COLO829 (cell line): ENCODE data around the gene PLA2R1.

Experiments used
- DNase-seq: peaks from one replicate; pipeline ENCODE4 v3.0.0; 2012; ENCODE audit warnings: low spot score

The PLA2R1 gene

DNA sequence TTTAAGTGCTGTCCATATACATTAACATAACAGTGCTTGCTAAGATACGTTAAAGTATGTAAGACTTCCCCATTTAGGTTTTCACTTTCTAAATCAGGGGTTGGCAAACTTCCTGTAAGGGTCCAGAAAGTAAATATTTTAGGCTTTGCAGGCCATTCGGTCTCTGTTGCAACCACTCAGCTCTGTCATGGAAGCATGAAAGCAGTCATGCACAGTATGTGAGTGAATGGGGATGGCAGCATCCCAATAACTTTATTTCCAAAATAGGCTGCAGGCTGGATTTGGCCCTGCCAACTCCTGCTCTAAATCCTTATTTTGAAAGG lies 128.7 kb downstream of the PLA2R1 start:
- no peak for DNase-seq

GRCh38 chr2:159933040-159933726 lies 129.2 kb downstream of the PLA2R1 start:
- DNase-seq, result no peak

DNA sequence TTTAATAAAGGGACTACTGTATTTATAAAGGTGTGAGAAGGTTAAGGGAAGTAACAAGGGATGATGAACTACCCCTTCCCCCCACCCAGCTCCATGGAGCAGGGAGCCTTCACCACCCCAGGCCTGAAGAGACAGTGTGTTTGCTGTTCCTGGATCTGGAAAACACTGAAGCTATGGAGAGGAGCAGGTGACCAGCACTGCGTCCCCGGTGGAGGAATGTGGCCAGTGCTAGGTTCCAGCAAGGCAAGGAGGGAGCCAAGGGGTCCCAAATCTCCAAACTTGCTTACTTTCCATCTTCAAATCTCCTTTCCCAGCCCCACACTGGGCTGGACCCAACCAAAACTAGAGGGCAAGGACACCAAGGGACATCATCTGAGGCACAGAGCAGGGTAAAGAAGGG lies 135.7 kb downstream of the PLA2R1 start:
- no peak for DNase-seq

DNA sequence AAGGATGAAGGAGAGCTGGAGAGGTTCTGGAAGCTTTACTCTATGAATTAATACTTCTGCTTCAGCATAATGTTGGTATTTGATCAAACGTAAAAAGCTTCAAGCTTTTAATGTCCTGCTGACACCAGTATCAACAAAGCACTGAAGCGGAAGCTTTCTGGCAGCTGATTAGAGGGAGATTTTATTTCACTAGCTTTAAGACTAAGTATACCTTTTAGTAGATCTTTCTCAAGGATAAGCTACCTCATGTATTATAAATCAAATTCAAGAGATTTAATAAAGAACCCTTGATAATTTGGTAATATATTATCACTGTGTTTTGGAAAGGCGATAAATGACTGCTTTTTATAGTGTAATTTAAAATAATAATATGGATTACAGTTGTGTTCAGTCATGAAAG lies 136.4 kb downstream of the PLA2R1 start:
- no peak for DNase-seq

GRCh38 chr2:159922563-159922962 lies 139.9 kb downstream of the PLA2R1 start:
- no peak for DNase-seq

DNA sequence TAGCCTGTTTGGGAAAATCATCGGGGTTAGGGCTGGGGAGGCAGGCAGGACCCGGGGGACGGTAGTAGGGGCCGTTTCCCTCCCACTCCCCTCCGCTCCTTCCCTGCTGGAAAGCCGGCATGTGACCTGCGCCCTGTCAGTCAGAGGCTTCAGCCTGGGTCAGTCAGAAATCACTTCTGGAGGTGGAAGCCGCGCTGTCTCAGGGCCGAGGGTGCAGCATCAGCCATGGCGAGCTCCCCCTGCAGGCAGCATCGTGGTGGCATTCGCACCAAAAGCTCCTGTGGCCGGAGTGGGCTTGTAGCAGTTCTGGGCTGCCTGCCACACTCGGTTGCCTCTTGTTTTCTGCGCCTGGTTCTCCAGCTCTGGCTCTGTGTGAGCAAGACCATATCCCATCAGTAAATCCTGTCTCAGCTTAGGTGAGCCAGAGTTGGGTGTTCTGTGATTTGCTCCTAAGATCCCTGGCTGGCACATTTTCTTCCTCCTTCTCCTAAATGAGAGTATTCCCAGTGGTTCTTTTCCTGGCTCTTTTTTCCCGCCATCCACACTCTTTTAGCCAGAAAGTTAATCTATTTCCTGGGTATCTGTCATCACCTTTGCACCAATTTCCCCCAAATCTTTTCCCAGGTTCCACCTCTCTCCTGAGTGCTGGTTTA lies 140.5 kb downstream of the PLA2R1 start:
- DNase-seq, result peak; percentile 28

DNA sequence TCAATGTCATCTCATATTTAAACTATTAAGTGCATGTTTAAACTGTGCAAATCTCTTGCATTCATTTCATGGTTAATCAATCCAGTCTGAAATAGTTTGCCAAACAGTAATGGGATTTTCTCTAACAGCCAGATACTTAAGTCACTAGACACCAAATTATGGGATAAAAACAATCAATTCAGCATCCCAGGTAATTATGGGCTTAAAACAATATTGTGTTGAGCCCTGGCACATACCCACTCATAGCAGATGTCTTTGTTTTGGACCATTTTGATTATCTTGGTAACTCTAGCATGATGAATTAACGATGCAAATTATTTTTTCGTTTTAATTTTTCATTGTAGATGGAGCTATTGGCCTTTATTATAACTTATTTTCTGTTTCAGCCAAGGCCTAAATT lies 145.9 kb downstream of the PLA2R1 start:
- no peak for DNase-seq

DNA sequence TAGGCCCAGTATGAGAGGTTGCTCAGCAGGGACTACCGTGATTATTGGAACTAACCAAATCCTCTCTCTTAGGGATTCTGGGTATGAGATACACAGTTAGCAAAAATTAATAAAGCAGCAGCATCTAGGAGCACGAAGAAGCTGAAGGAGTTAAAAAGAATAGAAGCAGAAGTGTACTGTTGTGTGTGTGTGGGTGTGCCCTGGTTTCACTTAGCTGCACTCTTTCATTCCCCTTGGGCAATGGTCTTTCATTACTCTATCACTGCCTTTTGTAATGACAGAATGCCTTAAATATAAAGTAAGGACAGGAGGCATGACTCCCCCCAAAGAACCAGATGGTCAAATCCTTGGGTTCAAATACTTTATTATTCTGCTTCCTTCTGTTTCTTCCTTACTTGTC lies 148.5 kb downstream of the PLA2R1 start:
- DNase-seq, result no peak

GRCh38 chr2:159912580-159912979 lies 149.8 kb downstream of the PLA2R1 start:
- DNase-seq, result no peak

DNA sequence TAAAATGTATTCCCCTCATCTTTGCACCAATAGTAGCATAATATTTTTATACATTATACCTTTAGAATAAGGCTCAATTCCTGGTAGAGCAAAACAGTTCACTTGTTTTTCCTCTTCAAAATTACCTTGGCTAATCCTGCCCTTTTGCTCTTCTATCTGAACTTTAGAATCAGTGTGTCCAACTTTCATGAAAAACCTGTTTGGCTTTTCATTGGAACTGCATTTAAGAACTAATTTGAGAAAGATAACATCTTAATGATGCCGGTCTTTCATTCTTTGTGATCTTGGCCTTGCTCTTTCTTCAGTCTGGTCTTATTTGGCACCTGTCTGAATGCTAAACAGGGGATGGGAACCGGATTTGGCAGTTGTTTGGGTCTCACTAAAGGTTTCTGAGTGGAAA lies 151.5 kb downstream of the PLA2R1 start:
- no peak for DNase-seq

DNA sequence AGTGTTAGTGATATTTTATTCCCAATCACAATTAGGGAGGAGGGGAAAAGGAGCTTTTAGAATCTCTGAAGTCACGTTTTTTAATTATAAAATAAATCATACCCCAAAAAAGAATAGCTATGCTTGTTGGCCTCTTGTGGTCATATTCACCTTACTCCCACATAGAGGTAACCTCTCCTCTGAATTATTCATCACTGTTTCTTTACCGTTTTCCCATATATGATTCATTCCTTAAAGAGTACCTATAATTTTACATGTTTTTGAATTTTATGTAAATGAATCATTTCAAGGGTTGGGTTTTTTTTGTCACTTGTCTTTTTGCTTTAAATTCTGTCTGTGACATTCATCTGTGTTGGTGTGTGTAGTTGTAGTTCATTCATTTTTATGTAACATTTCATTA lies 153.8 kb downstream of the PLA2R1 start:
- DNase-seq, result no peak

DNA sequence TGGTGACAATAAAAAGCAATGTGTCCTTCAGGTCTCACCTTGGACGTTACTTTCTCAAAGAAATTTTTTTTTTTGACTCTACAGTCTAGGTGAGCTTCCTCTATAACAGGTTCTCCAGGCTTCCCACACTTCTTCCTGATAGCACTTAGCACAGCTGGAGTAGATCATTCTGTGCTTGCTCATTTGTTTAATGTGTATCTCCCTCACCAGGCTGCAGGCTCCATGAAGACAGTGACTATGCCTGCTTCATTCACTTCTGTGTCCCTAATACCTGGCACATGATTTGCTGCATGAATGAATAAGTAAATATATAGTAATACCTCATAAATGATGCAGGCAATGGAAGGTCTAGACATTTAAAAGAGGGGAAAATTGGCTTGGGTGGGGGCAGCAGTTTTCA lies 154.5 kb downstream of the PLA2R1 start:
- DNase-seq, result no peak

- DNase-seq, result no peak
Measured at GRCh38 chr2:159905926-159906714, 156.3 kb downstream of the PLA2R1 start.

DNA sequence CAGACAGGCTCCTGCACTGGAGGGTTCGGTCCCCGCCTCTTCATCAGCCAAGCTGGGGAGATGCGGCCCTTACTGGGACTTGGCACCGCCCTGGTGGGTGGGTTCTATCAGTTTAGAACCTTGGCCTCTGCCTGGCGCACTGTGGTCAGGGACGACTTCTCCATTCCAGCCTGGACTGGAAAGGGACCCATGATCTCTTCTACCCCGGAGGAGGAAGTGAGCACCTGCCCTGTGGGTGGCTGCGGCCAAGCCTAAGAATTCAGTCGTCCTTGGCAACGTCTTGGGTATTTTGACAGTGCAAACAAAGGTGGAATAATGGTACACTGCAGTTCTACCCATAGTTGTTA lies 157.5 kb downstream of the PLA2R1 start:
- DNase-seq, result no peak

DNA sequence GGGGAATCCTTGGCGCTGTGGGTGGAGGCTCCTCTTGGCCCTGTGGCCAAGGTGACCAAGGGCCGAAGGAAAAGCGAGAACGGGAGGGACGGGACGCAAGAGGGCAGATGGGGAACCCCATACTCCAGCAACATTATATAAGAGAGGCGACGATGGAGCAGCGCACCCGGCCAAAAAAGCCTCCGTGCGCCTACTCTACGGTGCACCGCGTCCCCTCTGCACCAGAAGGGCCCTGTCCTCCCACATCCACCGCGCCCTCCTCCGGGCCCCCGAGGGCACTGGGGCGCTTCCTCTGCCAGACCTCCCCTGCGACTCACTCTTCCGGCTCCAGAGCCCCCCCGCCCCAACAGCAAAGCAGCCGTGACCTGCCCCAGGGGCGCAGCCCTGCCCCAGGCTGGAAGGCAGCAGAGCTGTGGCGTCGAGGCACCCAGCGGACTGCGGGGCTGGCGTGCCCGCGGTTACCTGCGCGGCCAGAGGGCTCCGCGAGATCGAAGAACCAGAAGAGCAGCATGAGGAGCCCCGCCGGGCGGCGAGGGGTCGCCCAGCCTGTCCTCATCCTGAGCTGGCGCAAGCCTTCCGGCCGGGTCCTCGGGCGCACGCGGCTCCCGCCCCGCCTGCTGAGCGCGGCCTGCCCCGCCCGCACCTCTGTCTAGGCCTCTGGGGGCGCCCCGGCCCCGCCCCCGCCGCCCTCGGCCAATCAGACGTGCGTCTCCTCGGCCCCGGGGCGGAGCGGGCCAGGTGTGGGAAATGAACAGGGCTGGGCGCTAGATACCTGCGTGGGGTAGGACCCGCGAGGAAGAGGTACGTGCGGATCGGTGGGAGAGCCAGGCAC lies 158.1 kb downstream of the PLA2R1 start, which contains the start of gene LY75:
Gene LY75, minus strand, starts transcription at position 630 of the 832 bp plus-strand sequence.
- DNase-seq, result no peak

- DNase-seq, result peak; percentile 21
Measured at GRCh38 chr2:159903443-159904126, 158.8 kb downstream of the PLA2R1 start.

- no peak for DNase-seq
Measured at GRCh38 chr2:159902722-159903121, 159.7 kb downstream of the PLA2R1 start.

DNA sequence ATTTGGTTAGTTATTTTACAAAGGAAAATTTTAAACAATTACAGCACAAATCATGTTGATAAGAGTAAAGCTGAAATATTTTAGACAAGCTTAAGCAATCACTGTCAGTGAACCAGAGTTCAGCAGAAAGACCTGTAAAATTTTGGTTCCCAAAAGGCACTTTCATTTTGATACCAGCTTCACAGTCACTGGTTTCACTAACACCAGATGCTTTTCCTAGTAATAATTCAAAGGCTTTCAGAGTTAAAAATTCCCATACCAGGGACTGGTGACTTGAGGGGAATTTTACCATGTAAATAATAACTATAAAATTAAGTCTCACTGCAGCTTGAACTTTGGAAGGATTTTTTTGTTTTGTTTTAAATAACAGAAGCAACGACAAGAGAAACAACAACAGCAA lies 162.1 kb downstream of the PLA2R1 start:
- no peak for DNase-seq

DNA sequence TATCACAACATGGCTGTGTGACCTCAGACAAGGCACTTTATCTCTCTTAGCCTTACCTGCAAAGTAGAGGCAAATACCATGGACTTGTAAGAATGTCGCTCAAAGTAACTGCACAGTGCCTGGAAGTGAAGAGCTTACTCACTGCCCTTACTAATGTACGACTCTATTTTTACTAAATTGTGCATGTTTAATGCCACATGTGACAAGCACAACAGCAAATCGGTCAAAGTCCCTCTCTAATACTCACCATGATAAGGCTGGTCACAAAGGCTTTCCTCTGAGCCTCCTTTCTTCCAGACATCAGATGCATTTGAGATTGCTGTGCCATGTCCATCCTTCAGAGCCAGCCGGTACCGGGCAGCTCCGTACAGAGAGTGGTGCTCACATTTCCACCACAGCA lies 164.0 kb downstream of the PLA2R1 start:
- DNase-seq, result no peak

DNA sequence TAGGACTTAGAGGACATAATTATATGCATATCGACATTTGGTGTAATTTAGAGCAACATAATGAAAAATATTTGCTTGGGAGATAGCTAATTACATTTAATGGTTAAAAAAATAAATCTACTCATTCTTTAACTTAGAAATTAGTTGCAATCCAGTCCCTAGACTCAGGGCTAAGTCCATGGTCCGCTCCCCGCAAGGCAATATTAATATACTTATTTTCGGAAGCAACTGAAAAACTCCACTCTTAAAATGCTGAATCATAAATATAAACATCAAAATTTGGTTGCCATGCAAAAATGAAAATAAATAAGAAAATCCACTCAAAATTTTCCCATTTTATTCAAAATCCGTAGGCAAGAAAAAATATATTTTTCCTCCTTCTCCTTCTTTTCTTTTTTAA lies 164.7 kb downstream of the PLA2R1 start:
- DNase-seq, result no peak

GRCh38 chr2:159897081-159897480 lies 165.3 kb downstream of the PLA2R1 start:
- DNase-seq, result no peak
